KMS-11 (cell line): ENCODE data around the gene SRSF7.

Experiments used
- H2AFZ ChIP-seq: fragments of 200-600 bp; sonication (generic); 2 replicates; pipeline ENCODE4 v1.6.1; 2016; ENCODE audit warnings: antibody characterized with exemption, mixed run types, low read depth
- H3K27ac ChIP-seq: fragments of 200-600 bp; sonication (generic); 2 replicates; pipeline ENCODE4 v1.6.1; 2016; ENCODE audit warnings: mild to moderate bottlenecking, mixed run types
- H3K27me3 ChIP-seq: fragments of 200-600 bp; sonication (generic); 2 replicates; pipeline ENCODE4 v1.6.1; 2017; ENCODE audit warnings: mild to moderate bottlenecking, low read depth, mixed run types, moderate library complexity; ENCODE audit not compliant: insufficient read depth
- H3K36me3 ChIP-seq: fragments of 200-600 bp; sonication (generic); 2 replicates; pipeline ENCODE4 v1.6.1; 2017; ENCODE audit warnings: mild to moderate bottlenecking, mixed run types; ENCODE audit not compliant: insufficient read depth
- H3K4me1 ChIP-seq: fragments of 200-600 bp; sonication (generic); 2 replicates; pipeline ENCODE4 v1.6.1; 2016; ENCODE audit warnings: mild to moderate bottlenecking, low read depth, mixed run types; ENCODE audit not compliant: poor library complexity, severe bottlenecking
- H3K4me2 ChIP-seq: fragments of 200-600 bp; sonication (generic); 2 replicates; pipeline ENCODE4 v1.7.0; 2016; ENCODE audit warnings: mild to moderate bottlenecking, mixed run types
- H3K4me3 ChIP-seq: fragments of 200-600 bp; sonication (generic); IDR thresholded peaks from 2 replicates; pipeline ENCODE4 v1.6.1; 2017; ENCODE audit warnings: low read depth, low read length, mixed read lengths; ENCODE audit not compliant: insufficient read depth
- H3K79me2 ChIP-seq: fragments of 200-600 bp; sonication (generic); 2 replicates; pipeline ENCODE4 v1.6.1; 2016; ENCODE audit warnings: low read depth, mixed run types; ENCODE audit not compliant: insufficient read depth
- H3K9ac ChIP-seq: fragments of 200-600 bp; sonication (generic); 2 replicates; pipeline ENCODE4 v1.6.1; 2016; ENCODE audit warnings: mild to moderate bottlenecking, mixed run types
- H4K20me1 ChIP-seq: fragments of 200-600 bp; sonication (generic); 2 replicates; pipeline ENCODE4 v1.6.1; 2016; ENCODE audit warnings: mild to moderate bottlenecking, mixed run types; ENCODE audit not compliant: insufficient read depth
- TF ChIP-seq, protein P1 (sequence below): fragments of 200-600 bp; sonication (generic); conservative IDR thresholded peaks from 2 replicates; pipeline ENCODE4 v1.6.1; 2017; ENCODE audit warnings: low read depth, mild to moderate bottlenecking, antibody characterized with exemption, low read length, moderate library complexity, mixed read lengths

Gene SRSF7

DNA sequence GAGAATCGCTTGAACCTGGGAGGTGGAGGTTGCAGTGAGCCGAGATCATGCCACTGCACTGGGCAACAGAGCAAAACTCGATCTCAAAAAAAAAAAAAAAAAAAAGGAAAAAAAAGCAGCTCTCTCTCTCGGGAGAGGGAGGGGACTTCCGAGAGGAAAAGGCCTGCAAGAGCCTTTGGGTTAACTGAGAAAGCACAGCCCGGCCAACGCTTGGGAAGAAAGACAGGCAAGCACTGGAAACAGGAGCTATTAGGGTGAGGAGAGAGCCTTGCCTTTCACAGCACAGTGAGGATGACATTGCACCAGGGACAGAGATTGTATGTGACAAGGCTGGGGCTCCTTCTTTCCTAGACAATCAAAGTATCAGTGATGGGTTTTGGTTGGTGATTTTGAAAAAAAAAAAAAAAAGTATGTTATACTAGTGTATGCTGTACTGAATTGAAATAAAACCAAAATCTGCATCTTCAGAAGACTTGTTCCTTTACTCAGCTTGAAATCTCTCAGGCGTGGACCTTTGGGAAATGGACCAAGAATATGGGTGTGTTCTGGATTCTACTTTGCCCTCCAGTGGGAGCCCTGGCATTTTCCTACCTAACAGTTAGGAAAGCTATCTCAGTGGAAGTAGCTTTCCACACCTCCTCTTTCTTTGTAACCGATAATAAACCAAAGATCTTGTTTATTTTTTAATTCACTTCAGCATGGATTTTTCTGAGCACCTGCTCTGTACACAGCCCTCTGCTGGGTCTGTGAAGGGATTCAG lies 16.7 kb downstream of the SRSF7 start:
- H3K36me3 ChIP-seq: no peaks in the 10 kb centered on the region; the same call in 1 of the 2 replicates
- no peak overlapping the region for H3K4me3 ChIP-seq
- no peaks in the 10 kb centered on the region for H3K27me3 ChIP-seq
- no peak overlapping the region for H3K9ac ChIP-seq
- no peaks in the 10 kb centered on the region for H4K20me1 ChIP-seq
- H3K27ac ChIP-seq: peak overlapping the region; percentile 1; the same call in 1 of the 2 replicates
- H3K4me2 ChIP-seq: no peak overlapping the region
- 0 out of 2 replicates have a peak, but pooled peaks cover 2% of the 10 kb centered on the region for H3K79me2 ChIP-seq
- TF ChIP-seq, protein P1, sequence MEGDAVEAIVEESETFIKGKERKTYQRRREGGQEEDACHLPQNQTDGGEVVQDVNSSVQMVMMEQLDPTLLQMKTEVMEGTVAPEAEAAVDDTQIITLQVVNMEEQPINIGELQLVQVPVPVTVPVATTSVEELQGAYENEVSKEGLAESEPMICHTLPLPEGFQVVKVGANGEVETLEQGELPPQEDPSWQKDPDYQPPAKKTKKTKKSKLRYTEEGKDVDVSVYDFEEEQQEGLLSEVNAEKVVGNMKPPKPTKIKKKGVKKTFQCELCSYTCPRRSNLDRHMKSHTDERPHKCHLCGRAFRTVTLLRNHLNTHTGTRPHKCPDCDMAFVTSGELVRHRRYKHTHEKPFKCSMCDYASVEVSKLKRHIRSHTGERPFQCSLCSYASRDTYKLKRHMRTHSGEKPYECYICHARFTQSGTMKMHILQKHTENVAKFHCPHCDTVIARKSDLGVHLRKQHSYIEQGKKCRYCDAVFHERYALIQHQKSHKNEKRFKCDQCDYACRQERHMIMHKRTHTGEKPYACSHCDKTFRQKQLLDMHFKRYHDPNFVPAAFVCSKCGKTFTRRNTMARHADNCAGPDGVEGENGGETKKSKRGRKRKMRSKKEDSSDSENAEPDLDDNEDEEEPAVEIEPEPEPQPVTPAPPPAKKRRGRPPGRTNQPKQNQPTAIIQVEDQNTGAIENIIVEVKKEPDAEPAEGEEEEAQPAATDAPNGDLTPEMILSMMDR: no peak
- H2AFZ ChIP-seq: no peak overlapping the region
- H3K4me1 ChIP-seq: peaks cover 38% of the 10 kb centered on the region

DNA sequence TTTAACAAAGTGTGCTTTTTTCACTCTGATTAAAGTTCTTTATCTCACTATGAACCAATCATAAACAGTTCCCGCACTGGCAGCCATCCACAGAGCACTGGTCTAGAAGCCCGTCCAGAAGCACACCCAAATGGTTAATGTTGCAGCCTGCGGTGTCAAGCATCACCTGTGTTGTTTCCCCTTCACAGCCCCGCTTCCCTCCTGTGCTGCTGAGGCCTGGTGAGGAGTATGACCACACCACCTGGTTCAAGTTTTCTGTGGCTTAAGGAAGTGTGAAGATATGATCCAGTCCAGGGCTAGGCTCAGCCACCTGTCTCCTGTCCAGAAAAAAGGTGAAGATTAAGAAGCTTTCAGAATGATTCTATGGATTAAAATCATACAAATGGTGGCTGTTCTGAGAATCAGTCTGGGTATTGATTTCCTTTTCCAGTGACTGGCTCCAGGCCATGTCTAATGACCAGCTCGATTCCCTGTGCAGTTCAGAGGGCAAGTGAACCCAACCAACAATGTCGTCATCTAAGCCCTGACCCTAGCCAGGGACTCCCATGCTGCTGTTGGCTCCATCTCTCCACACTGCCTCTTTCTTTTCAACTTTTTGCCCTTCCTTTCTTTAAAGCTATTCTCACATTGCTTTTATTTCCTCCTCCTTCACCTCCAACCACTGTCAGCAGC lies 17.7 kb downstream of the SRSF7 start:
- no peak overlapping the region for H3K4me3 ChIP-seq
- no peak overlapping the region for H2AFZ ChIP-seq
- no peaks in the 10 kb centered on the region; the same call in 1 of the 2 replicates for H3K36me3 ChIP-seq
- H3K9ac ChIP-seq: no peak overlapping the region
- no peak overlapping the region; the same call in 1 of the 2 replicates for H3K4me2 ChIP-seq
- TF ChIP-seq, protein P1: no peak
- no peaks in the 10 kb centered on the region; the same call in 1 of the 2 replicates for H3K79me2 ChIP-seq
- peaks cover 48% of the 10 kb centered on the region for H3K4me1 ChIP-seq
- no peaks in the 10 kb centered on the region for H3K27me3 ChIP-seq
- peak overlapping the region; percentile 10; the same call in 1 of the 2 replicates for H3K27ac ChIP-seq
- no peaks in the 10 kb centered on the region for H4K20me1 ChIP-seq

DNA sequence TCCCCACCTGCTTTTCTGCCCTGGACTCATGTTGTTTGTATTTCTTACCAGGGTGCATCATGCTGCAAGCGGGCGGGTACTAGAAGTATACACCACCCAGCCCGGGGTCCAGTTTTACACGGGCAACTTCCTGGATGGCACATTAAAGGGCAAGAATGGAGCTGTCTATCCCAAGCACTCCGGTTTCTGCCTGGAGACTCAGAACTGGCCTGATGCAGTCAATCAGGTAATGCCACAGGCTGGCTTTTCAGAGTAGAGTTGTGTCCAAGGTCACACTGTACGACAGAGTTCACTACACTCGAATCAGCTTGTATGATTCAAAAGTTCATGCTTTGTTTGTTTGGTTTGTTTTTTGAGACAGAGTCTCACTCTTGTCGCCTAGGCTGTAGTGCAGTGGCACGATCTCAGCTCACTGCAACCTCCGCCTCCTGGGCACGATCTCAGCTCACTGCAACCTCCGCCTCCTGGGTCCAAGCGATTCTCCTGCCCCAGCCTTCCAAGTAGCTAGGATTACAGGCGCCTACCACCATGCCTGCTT lies 19.4 kb downstream of the SRSF7 start:
- no peaks in the 10 kb centered on the region; the same call in 1 of the 2 replicates for H3K36me3 ChIP-seq
- TF ChIP-seq, protein P1: no peak
- no peaks in the 10 kb centered on the region; the same call in 1 of the 2 replicates for H3K79me2 ChIP-seq
- H2AFZ ChIP-seq: no peak overlapping the region
- no peak overlapping the region for H3K4me2 ChIP-seq
- no peak overlapping the region for H3K9ac ChIP-seq
- peaks cover 54% of the 10 kb centered on the region for H3K4me1 ChIP-seq
- H3K4me3 ChIP-seq: no peak overlapping the region
- H3K27me3 ChIP-seq: no peaks in the 10 kb centered on the region
- no peaks in the 10 kb centered on the region for H4K20me1 ChIP-seq
- H3K27ac ChIP-seq: no peak overlapping the region

DNA sequence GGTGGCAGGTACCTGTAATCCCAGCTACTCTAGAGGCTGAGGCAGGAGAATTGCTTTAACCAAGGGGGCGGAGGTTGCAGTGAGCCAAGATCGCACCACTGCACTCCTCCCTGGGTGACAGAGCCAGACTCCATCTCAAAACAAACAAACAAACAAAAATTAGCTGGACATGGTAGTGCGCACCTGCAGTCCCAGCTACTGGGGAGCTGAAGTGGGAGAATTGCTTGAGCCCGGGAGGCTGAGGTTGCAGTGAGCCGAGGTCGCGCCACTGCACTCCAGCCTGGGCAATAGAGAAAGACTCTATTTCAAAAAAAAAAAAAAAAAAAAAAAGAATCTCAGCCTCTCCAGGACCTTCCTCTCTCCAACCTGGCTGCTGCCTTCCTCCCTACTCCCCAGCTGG lies 20.1 kb downstream of the SRSF7 start:
- no peak overlapping the region for H2AFZ ChIP-seq
- no peaks in the 10 kb centered on the region; the same call in 1 of the 2 replicates for H3K79me2 ChIP-seq
- H3K4me3 ChIP-seq: no peak overlapping the region
- no peaks in the 10 kb centered on the region for H3K27me3 ChIP-seq
- H3K4me1 ChIP-seq: peaks cover 49% of the 10 kb centered on the region
- H4K20me1 ChIP-seq: no peaks in the 10 kb centered on the region
- no peak overlapping the region for H3K9ac ChIP-seq
- H3K27ac ChIP-seq: no peak overlapping the region
- H3K36me3 ChIP-seq: no peaks in the 10 kb centered on the region; the same call in 1 of the 2 replicates
- TF ChIP-seq, protein P1: no peak
- no peak overlapping the region for H3K4me2 ChIP-seq
